Measurements from ENCODE around the gene TMEM132A.

Gene TMEM132A

DNA sequence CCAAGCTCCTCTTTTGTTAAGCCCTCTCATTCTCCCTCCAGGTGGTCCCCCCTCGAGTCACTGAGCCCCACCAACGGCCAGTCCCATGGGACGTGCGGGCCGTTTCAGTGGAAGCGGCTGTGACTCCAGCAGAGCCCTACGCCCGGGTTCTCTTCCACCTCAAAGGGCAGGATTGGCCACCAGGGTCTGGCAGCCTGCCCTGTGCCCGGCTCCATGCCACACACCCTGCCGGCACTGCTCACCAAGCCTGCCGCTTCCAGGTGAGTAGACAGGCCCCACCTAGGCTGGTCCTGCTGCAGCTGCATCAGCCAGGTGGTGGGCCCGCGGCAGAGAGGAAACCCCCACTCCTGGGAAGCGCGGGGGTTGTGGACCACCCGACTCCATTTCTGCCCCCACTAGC is 3.3 kb downstream of the TMEM132A start:
- Histone ChIP-seq H3K36me3 (peaks cover 7 to 26% (median 12%) of the 10 kb centered on the region in 11 experiments; a peak in 20 of 22 replicates), H3K9me3 (replicated peaks in 1 of 11) (no peaks in the 10 kb centered on the region), H3K27me3 (peaks cover 35 to 52% (median 43%) of the 10 kb centered on the region in 11 experiments), H3K27ac (no peak overlapping the region), H4K20me1 (peaks cover 8 to 54% (median 35%) of the 10 kb centered on the region in 11 experiments; a peak in 20 of 22 replicates), H3K4me3 (no peak overlapping the region), H3K4me2 (peak overlapping the region in 7 of 11 experiments; percentile 0 to 59 (median 49); a peak in 12 of 22 replicates), H3K4me1 (peaks cover 36 to 68% (median 56%) of the 10 kb centered on the region in 10 experiments), H3K9ac (no peak overlapping the region; a peak in 1 of 22 replicates)
- TF ChIP-seq Cebpa-rat (IDR thresholded peaks at IDR 0.05) = no peak

DNA sequence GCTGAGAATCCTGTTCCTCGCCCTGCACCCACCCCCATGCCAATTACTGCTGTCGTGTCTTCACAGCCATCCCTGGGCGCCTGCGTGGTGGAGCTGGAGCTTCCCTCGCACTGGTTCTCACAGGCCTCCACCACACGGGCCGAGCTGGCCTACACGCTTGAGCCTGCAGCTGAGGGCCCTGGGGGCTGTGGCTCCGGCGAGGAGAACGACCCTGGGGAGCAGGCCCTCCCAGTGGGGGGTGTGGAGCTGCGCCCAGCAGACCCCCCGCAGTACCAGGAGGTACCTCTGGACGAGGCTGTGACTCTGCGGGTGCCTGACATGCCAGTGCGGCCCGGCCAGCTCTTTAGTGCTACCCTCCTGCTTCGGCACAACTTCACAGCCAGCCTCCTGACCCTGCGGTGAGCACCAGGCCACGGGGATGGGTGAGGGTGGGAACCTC is 4.3 kb downstream of the TMEM132A start:
- no peak overlapping the region for H3K27ac ChIP-seq
- peaks cover 0 to 16% (median 2%) of the 10 kb centered on the region in 11 experiments; a peak in 13 of 22 replicates for H3K36me3 ChIP-seq
- H3K4me3 ChIP-seq = no peak overlapping the region
- peaks cover 0 to 45% (median 26%) of the 10 kb centered on the region in 11 experiments; a peak in 19 of 22 replicates for H4K20me1 ChIP-seq
- no peaks in the 10 kb centered on the region for H3K9me3 ChIP-seq (replicated peaks in 1 of 11)
- 0 out of 22 replicates have a peak overlapping the region, but pooled peaks of 1 of the 11 experiments have one; percentile 18 for H3K9ac ChIP-seq
- H3K4me1 ChIP-seq = peaks cover 39 to 61% (median 48%) of the 10 kb centered on the region in 10 experiments
- H3K4me2 ChIP-seq = 0 out of 22 replicates have a peak overlapping the region, but pooled peaks of 1 of the 11 experiments have one; percentile 56
- TF ChIP-seq Cebpa-rat (IDR thresholded peaks at IDR 0.05) = no peak
- peaks cover 26 to 43% (median 33%) of the 10 kb centered on the region in 11 experiments for H3K27me3 ChIP-seq

DNA sequence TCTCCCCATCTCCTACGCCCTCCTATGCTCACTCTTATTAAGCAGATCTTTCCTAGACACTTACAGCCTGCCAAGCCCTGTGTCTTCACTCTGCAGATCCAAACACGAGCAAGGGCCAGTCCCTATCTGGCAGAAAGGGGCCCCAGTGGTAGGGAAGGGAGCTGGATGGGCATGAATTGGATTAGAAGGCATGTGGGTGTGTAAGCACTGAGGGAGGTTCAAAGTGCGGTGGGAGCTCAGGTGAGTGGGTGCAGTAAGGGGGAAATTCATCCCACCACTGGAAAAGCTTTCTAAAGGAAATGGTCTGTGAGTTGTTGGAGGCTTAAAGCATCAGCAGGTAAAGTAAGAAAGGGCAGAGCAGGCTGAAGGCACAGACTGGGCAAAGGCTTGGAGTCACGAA is 5.5 kb downstream of the TMEM132A start:
- no peak overlapping the region for H3K27ac ChIP-seq
- H3K4me3 ChIP-seq = no peak overlapping the region
- peaks cover 0 to 15% (median 0%) of the 10 kb centered on the region in 11 experiments; a peak in 4 of 22 replicates for H3K36me3 ChIP-seq
- H3K4me2 ChIP-seq = no peak overlapping the region
- H3K9ac ChIP-seq = no peak overlapping the region
- H3K4me1 ChIP-seq = peaks cover 29 to 50% (median 40%) of the 10 kb centered on the region in 10 experiments
- H3K27me3 ChIP-seq = peaks cover 14 to 31% (median 21%) of the 10 kb centered on the region in 11 experiments
- TF ChIP-seq Cebpa-rat (IDR thresholded peaks at IDR 0.05) = no peak
- H3K9me3 ChIP-seq (replicated peaks in 1 of 11) = no peaks in the 10 kb centered on the region
- peaks cover under 1 to 44% (median 14%) of the 10 kb centered on the region in 11 experiments; a peak in 16 of 22 replicates for H4K20me1 ChIP-seq

DNA sequence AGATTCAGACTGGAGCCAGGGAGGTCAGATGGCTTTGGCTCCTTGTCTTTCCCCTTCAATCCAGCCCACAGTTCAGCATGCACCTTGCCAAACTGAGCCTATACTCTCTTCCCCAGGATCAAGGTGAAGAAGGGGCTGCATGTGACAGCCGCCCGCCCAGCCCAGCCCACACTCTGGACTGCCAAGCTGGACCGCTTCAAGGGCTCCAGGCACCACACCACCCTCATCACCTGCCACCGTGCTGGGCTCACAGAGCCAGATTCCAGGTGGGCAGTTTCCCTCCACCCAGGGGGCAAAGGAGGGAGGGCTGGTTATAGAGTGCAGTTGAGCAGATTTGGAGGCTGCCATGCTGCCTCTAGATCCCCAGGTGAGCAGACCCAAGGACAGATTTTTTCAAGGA is 6.1 kb downstream of the TMEM132A start:
- Histone ChIP-seq H3K9ac (no peak overlapping the region), H3K4me3 (no peak overlapping the region), H3K4me1 (peaks cover 22 to 43% (median 34%) of the 10 kb centered on the region in 10 experiments), H3K4me2 (no peak overlapping the region), H3K9me3 (replicated peaks in 1 of 11) (no peaks in the 10 kb centered on the region), H3K27me3 (peaks cover 7 to 25% (median 15%) of the 10 kb centered on the region in 11 experiments), H3K36me3 (peaks cover 0 to 15% (median 0%) of the 10 kb centered on the region in 11 experiments; a peak in 4 of 22 replicates), H4K20me1 (peaks cover 0 to 44% (median 8%) of the 10 kb centered on the region in 11 experiments; a peak in 15 of 22 replicates), H3K27ac (no peak overlapping the region)
- no peak for TF ChIP-seq Cebpa-rat (IDR thresholded peaks at IDR 0.05)

- Histone ChIP-seq H4K20me1 (peaks cover 0 to 47% (median 13%) of the 10 kb centered on the region in 11 experiments; a peak in 10 of 22 replicates), H3K4me3 (no peak overlapping the region), H3K27ac (no peak overlapping the region), H3K36me3 (peaks cover 0 to 19% (median 9%) of the 10 kb centered on the region in 11 experiments; a peak in 13 of 22 replicates), H3K9me3 (replicated peaks in 1 of 11) (no peaks in the 10 kb centered on the region), H3K4me2 (peak overlapping the region in 9 of 11 experiments; percentile 12 to 66 (median 53); a peak in 17 of 22 replicates), H3K4me1 (peaks cover 15 to 36% (median 26%) of the 10 kb centered on the region in 10 experiments; a peak in 19 of 20 replicates), H3K9ac (peak overlapping the region in 2 of 11 experiments; percentile 8 to 29; a peak in 1 of 22 replicates), H3K27me3 (peaks cover 0 to 9% (median 1%) of the 10 kb centered on the region in 11 experiments; a peak in 7 of 22 replicates)
- TF ChIP-seq Cebpa-rat (IDR thresholded peaks at IDR 0.05) = no peak
Measured at GRCh38 chr11:60931917-60932316, 7.7 kb downstream of the TMEM132A start.

- peaks cover 0 to 53% (median 7%) of the 10 kb centered on the region in 11 experiments; a peak in 10 of 22 replicates for H4K20me1 ChIP-seq
- 0 out of 22 replicates have a peak, but pooled peaks cover 0 to under 1% (median 0%) of the 10 kb centered on the region in 11 experiments for H3K27me3 ChIP-seq
- H3K36me3 ChIP-seq = peaks cover 0 to 28% (median 16%) of the 10 kb centered on the region in 11 experiments; a peak in 14 of 22 replicates
- H3K4me3 ChIP-seq = no peak overlapping the region
- no peaks in the 10 kb centered on the region for H3K9me3 ChIP-seq (replicated peaks in 1 of 11)
- 0 out of 22 replicates have a peak overlapping the region, but pooled peaks of 1 of the 11 experiments have one; percentile 24 for H3K9ac ChIP-seq
- peak overlapping the region in 4 of 11 experiments; percentile 33 to 66 (median 46); a peak in 4 of 22 replicates for H3K4me2 ChIP-seq
- TF ChIP-seq Cebpa-rat (IDR thresholded peaks at IDR 0.05) = no peak
- no peak overlapping the region for H3K27ac ChIP-seq
- H3K4me1 ChIP-seq = peaks cover 7 to 36% (median 20%) of the 10 kb centered on the region in 10 experiments; a peak in 19 of 20 replicates
Measured at GRCh38 chr11:60932605-60933356, 8.5 kb downstream of the TMEM132A start.

DNA sequence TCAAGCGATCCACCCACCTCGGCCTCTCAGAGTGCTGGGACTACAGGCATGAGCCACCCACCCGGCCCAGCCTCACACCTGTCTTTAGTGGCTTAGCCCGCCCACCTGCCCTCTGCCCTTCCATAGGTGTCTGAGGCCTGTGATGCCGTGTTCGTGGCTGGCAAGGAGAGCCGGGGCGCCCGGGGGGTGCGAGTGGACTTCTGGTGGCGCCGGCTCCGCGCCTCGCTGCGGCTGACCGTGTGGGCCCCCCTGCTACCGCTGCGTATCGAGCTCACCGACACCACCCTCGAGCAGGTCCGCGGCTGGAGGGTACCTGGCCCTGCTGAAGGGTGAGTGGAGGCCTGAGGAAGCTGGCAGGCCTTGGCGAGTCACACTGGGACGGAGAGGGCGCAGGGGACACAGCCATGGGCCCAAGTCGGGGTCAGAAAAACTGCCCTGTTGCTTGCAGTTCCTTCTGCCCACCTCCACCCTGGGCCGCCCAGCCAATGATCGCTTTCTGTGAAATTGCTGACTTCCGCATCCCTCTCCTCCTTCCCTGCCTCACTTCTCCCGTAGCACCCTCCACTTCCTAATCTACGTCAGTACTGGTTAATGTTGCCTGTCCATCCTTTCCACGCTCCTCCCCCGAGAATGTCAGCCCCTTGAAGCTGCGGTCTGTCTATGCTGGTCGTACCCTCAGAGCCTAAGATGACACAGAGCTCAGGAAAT is 9.3 kb downstream of the TMEM132A start:
- Histone ChIP-seq H3K4me2 (peak overlapping the region in 1 of 11 experiments; percentile 35; a peak in 2 of 22 replicates), H3K27me3 (no peaks in the 10 kb centered on the region), H3K36me3 (peaks cover 0 to 31% (median 19%) of the 10 kb centered on the region in 11 experiments; a peak in 14 of 22 replicates), H3K4me1 (peaks cover 7 to 36% (median 17%) of the 10 kb centered on the region in 10 experiments; a peak in 19 of 20 replicates), H3K27ac (no peak overlapping the region), H3K9ac (no peak overlapping the region), H3K4me3 (no peak overlapping the region), H4K20me1 (peaks cover 0 to 61% (median 6%) of the 10 kb centered on the region in 11 experiments; a peak in 10 of 22 replicates), H3K9me3 (replicated peaks in 1 of 11) (no peaks in the 10 kb centered on the region)
- TF ChIP-seq Cebpa-rat (IDR thresholded peaks at IDR 0.05) = no peak

- H4K20me1 ChIP-seq = peaks cover 0 to 68% (median 6%) of the 10 kb centered on the region in 11 experiments; a peak in 10 of 22 replicates
- peak overlapping the region in 1 of 11 experiments; percentile 35; a peak in 1 of 22 replicates for H3K4me2 ChIP-seq
- H3K27me3 ChIP-seq = no peaks in the 10 kb centered on the region
- H3K9ac ChIP-seq = no peak overlapping the region
- no peak overlapping the region for H3K27ac ChIP-seq
- H3K9me3 ChIP-seq (replicated peaks in 1 of 11) = no peaks in the 10 kb centered on the region
- peaks cover 0 to 32% (median 23%) of the 10 kb centered on the region in 11 experiments; a peak in 14 of 22 replicates for H3K36me3 ChIP-seq
- H3K4me3 ChIP-seq = no peak overlapping the region
- peaks cover 7 to 36% (median 17%) of the 10 kb centered on the region in 10 experiments; a peak in 19 of 20 replicates for H3K4me1 ChIP-seq
- no peak for TF ChIP-seq Cebpa-rat (IDR thresholded peaks at IDR 0.05)
Measured at GRCh38 chr11:60934124-60934789, 10.0 kb downstream of the TMEM132A start.

All from BLaER1 treated with 17β-estradiol and CSF1 and Interleukin-3, amounts not matched to agents 10 nM and 100 nM (cell line).